ENCODE results near the gene IGSF21.
"Not testable (repeated sequence)": the region's sequence is repeated elsewhere in the genome, so short reads cannot be mapped to it uniquely, and the experiment has no call there.

Gene IGSF21

DNA sequence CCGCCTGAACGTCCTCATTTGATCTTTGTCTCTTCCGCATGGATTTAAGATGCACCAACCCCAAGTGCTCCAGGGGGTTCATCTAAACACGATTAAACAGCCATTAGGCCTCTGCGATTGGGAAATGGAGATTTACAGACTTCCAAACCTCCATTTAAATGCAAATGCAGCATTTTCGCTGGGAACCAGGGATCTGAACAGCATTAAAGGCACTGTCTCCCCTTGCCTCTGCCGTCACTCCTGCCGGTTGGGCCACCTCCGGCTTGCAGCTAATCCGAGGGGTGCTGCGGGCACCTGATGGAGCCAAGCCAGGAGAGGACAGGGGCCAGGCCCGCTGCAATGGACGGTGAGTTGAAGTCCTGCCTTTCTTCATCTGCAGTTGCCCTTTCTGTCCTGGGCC, 302.8 kb downstream of the IGSF21 start:
- no peak for DNase-seq

DNA sequence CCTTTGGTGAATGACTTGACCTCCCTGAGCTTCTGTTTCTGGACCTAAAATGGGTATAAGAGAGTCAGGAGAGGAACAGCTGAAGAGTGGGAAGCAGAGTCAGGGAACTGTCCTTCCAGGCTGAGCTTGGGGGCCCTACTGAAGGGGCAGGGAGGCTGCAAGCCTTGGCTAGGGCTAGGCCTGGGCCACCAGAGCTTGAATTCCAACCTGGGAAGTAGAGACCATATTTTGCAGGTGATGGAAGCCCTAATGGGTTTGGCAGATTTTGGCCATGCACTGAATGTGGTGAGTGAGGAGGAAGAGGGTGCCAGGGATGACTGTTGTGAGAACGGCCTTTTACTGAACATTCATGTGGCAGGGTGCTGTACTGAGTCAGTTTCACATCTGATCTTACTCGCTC, 303.7 kb downstream of the IGSF21 start:
- no peak for DNase-seq

DNA sequence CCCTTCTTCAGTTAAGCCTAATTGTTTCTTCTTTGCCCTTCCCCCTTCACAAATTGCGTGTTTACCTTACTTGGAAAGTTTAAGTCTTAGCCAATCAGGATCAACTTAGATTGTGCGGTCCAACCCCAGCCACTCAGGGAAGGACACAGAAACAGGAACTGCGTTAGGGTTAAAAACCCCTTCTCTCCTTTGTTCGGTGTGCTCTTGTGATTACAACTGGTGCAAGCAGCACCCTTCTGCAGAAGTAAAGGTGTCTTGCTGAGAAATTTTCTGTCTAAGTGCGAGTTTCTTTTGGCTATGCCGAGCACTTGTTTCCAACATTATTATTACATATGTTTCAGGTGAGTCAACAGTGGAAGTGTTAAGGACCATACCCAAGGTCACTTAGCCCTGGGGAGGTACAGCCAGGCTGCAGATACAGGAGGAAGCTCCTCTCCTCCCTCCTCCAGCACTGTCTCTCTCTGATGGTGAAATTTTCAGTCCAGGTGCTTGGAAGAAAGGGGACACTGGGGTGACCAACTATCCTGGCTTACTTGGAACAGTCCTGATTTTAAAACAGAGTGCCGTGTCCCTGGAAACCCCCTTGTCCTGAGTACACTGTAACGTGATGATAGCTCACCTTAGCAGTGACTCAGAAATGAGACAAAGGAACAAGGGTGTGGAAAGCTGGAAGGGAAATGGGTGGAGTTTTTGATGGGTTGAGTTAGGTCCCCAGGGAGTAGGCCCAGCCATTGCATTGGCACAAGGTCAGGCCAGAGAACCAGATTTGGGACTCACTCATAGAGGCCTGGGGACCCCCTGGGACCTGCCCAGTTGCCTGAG, 304.4 kb downstream of the IGSF21 start:
- no peak for DNase-seq

DNA sequence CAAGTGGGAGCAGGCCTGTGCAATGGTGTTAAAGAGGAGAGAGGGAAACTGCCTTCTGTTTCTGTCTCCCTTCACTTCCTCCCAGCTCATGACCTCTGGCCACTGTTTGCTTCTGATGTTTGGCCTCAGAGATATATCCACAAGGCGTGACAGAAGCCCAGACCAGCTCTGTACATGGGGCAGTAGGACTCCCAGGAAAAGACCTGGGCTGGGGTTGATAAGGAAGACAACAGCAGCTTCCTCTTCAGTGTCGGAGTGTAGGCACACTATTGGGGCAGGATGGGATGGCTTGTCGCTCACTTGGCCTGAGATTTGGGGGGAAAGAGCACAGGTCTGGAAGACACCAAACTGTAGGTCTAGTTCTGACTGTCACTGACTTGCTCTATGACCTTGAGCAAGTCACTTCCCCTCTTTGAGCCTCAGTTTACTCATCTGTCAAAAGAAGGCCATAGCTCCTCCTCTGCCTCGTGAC, 305.3 kb downstream of the IGSF21 start:
- DNase-seq, result no peak

DNA sequence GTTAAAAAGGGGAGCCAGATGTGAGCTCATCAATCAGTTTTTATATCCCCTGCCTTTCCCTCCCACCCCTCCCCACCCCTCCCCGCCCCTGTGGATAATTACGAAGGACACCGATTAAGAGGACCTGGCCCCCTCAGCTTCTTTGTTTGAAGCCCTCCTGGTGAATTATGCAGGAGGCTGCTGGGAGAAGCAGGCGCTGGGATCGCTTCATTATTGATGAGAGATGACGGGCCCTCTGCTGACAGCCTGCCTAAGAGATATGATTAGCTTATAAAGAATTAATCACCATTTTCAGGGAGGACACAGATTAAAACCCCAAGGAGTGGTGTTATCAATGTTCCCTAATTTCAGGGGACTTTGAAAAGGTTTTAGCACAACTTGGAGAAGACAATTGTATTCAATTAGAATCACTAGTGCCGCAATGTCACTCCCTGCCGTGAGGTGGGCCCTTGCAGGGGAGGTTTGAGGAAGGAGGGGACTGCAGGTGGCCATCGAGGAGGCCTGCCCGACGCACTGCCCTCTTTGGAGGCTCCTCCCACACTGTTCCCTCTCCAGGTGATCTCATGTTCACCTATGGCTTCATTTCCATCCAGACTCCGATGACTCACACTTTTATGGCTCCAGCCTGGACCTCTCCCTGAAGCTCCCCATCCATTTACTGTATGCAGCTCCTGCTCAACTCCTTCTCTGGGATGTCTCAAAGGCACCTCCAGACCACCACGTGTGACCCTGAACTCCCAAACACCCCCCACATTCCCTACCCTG, 306.1 kb downstream of the IGSF21 start:
- no peak for DNase-seq

DNA sequence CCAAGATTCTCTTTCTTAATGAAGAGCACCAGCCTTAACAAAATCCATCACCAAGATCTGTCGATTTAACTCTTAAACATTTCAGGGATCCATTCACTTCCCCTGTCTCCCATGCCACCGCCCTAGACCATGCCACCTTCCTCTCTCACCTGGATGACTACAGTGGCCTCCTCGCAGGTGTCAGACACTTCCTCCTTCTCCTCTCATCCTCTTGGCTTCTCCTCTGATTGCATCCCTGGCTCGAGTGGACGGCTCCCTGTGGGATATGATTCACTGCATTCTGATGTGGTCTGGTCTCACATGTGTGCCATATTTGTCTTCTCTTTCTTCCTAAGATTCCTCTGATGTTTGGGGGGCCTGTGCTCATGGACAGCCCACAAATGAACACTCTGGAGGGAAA, 306.7 kb downstream of the IGSF21 start:
- no peak for DNase-seq

DNA sequence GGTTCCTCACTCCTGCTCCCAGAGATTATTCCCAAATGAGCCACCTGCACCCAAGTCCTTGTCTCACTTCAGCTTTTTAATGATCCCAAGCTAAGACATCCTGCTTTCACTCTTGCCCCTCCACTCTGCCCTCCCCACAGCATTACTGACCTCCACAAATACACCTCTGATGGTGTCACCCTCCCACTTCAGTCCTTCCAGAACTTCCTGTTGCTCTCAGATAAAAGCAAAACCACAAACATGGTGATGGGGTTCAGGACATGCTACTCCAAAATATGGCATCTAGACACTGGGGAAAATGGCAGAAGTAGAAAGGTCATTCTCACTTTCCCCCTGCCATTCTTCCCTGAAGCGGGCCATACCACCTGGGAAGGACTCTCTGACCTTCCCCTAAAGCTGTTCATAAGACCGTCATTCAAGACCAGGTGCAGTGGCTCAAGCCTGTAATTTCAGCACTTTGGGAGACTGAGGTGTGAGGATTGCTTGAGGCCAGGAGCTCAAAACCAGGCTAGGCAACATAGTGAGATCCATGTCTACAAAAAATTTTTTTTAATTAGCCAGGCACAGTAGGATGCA, 307.4 kb downstream of the IGSF21 start:
- DNase-seq, result no peak

DNA sequence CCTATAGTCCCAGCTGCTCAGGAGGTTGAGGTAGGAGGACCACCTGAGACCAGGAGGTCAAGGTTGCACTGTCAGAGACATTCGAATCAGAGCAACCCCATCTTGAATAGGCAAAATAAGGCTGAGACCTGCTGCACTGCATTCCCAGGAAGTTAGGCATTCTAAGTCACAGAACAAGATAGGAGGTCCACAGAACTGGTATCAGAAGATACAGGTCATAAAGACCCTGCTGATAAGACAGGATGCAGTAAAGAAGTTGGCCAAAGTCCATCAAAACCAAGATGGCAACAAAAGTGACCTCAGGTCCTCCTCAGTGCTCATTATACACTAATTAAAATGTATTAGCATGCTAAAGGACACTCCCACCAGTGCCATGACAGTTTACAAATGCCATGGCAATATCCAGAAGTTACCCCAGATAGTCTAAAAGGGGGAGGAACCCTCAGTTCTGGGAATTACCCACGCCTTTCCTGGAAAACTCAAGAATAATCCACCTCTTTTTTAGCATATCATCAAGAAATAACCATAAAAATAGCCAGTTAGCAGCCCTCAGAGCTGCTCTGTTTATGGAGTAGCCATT, 307.9 kb downstream of the IGSF21 start:
- DNase-seq, result no peak

DNA sequence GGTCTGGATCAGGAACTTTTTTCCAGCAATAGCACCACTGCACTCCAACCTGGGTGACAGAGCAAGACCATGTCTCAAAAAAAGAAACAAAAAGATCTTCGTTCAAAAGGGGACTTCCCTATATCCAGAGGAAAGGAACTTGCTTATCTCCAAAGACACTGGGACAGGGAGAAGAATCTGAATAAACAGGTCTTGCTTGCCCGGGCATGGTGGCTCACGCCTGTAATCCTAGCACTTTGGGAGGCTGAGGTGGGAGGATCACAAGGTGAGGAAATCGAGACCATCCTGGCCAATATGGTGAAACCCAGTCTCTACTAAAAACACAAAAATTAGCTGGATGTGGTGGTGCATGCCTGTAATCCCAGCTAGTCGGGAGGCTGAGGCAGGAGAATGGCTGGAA, 308.5 kb downstream of the IGSF21 start:
- not testable (repeated sequence) for DNase-seq

DNA sequence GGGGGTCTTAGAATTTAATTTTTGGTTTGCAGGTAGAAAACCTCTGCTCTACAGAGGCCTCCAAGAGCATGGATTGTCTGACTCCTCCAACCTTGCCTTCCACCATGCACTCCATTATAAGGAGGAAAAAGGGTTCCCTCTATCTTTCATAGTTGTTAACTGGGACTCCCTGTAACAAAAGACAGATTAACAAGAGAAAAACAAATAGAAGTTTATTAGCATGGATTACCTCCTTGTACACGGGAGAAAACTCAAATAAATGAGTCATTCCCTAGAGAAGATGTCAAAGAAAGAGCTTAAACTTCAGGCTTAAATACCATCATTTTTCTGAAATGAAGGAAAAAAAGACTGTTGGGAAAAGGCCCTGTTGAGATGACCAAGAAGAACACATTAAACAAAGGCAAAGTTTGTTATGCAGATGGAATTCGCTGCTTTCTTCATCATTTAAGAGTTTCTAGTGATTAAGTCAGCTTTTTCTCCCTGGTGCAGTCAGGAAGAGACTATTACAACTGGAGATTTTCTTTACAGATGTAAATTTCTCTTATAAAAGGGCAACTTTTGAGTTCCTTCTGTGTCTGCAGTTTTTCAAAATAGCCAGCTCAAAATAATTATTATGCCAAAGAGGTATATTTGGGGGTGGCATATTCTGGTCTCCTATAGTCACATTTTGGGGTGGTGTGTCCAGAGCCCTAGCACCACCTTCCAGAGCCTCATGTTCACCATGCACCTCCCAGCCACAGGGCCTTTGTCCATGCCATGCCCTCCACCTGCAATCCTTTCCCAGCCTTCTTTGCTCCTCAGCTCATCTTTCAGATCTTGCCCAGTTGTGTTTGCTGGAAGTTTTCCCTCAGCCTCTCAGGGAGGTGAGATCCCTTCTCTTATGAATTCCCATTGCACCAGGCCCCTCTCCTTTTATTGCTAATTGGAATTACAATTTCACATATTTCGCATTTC, 310.0 kb downstream of the IGSF21 start:
- DNase-seq, result no peak

DNA sequence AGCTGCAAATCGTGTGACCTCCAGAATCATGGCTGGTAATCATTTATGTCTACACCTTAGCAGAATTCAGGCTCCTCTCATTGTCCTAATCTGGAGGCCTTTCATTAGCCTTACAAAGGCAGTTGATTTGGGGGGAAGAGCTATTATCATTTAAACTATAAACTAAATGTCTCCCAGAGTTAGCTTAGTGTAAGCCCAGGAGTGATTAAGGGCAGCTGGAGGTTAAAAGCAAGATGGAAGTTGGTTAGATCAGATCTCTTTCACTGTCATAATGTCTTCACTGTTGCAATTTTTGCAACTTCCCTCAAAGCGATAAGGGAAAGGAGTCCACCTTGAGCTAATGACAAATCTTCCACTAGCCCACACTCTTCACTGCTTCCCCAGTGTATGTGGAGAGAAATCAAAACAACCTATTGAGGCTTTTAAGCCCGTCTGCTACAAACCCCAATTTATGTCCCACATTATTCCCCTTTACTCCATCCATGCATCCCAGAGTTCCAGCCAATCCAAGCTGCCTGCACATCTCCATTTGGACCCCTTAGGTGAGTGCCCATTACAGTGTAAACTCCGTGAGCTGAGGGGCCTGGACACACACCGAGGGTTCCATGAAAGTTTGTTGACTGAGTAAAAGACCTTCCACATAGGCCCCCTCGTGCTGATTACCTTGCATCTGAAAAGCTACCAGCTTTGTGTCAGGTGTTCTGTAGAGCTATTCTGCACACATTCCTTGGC, 311.7 kb downstream of the IGSF21 start:
- DNase-seq, result no peak

DNA sequence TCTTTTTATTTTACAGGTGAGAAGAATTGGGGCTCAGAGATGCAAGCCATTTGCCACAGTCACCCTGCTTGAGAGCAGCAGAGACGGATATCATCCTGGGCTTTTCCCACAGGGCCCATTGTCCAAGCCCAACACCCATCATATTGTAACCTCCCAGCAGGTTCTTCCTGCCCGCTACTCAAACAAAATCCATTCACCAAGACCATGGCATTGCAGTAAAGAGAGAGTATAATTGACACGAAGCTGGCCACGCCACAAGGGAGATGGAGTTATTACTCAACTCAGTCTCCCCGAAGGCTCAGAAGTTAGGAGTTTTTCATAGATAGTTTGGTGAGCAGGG, 312.2 kb downstream of the IGSF21 start:
- DNase-seq, result no peak

DNA sequence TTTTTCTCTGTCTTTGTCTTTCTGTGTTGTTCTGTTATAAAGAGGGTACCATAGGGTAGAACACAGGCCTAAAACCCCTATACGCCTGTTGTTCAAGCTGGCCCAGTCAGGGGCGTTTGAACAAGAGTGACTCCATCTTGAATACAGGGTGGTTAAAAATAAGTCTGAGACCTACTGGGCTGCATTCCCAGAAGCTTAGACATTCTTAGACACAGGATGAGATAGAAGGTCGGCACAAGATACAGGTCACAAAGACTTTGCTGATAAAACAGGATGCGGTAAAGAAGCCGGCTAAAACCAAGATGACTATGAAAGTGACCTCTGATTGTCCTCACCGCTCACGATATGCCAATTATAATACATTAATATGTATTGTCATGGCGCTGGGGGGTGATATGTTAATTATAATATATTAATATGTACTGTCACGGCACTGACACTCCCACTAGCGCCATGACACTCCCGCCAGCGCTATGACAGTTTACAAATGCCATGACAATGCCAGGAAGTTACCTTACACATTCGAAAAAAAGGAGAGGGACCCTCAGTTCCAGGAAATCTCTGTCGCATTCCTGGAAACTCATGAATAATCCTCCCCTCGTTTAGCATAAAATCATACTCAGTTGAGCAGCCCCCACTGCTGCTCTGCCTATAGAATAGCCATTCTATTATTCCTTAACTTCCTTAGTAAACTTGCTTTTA, 314.6 kb downstream of the IGSF21 start:
- DNase-seq, result no peak

DNA sequence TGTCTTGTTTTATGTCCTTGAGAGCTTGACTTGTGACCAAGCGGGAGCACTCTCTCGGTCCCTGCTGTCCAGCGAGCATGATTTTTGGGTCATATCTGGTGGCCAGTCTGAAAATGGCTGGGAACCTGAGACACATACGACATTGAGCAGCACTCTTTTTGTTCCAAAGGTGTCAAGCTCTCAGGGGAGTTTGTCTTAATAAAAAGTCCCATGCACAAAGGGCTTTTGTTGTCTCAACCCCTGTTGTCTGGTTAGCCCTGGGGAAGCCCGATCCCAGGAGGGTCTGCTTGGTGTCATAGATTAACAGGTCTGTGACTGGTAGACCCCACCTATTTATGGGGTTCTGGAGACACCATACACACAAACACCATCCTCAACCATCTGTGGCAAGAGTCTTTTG, 315.4 kb downstream of the IGSF21 start:
- no peak for DNase-seq

DNA sequence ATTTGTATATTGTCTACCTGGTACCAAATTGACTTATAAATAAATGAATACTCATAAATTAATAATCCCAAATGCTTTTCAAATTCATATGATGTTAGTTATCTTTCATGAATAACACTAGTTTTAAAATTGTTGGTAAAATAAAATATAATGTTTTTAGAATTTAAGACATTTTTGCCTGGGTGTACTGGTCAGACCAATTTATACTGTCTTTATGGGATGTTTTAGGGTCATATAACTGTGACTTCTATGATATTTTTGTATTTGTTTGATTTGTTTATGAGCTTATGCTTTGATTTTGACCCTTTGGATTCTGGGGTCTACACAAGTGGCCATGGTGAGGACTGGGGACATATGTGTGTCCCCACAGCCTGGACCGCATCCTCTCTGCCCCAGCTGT, 319.0 kb downstream of the IGSF21 start:
- DNase-seq, result no peak

All from activated T-cell treated with anti-CD3 and anti-CD28 coated beads, Interleukin-2, amount 50 U/mL, for 48 hours (primary cell).